ENCODE measurements around the gene HNF4A.

- TF ChIP-seq CTCF (IDR thresholded peaks at IDR 0.05) (no peak), POLR2AphosphoS5 (IDR thresholded peaks at IDR 0.05) (no peak)
Measured at GRCh38 chr20:44481719-44482416, 126.4 kb downstream of the HNF4A start.
